ENCODE measurements around the gene GPR162.
A peak's percentile ranks its signal among the peaks of the same experiment; 100 is the strongest.

- no peak for TF ChIP-seq CTCF (IDR thresholded peaks at IDR 0.05)
- TF ChIP-seq POLR2A (IDR thresholded peaks at IDR 0.05) = peak in 2 of 4 donors; percentile 42 to 63
Observed at GRCh38 chr12:6788972-6789924, 32.4 kb upstream of the GPR162 start, which contains the start of gene CD4.

Data from esophagus squamous epithelium (tissue), 4 donors.